ENCODE results near the gene NACC2. TPM values are rescaled to one million over a fixed set of nuclear protein-coding genes. Genes with fewer than 3 reads are reported as not detected.
"Not testable (repeated sequence)": the region's sequence is repeated elsewhere in the genome, so short reads cannot be mapped to it uniquely, and the experiment has no call there.

NACC2 gene
- polyA plus RNA-seq, 12 donors = 4.9 to 60.9 (median 9.1) TPM

- DNase-seq = no peak
Observed at GRCh38 chr9:136111910-136112309, 16.8 kb upstream of the NACC2 start.

GRCh38 chr9:136111190-136111589, 16.1 kb upstream of the NACC2 start:
- DNase-seq = no peak

DNA sequence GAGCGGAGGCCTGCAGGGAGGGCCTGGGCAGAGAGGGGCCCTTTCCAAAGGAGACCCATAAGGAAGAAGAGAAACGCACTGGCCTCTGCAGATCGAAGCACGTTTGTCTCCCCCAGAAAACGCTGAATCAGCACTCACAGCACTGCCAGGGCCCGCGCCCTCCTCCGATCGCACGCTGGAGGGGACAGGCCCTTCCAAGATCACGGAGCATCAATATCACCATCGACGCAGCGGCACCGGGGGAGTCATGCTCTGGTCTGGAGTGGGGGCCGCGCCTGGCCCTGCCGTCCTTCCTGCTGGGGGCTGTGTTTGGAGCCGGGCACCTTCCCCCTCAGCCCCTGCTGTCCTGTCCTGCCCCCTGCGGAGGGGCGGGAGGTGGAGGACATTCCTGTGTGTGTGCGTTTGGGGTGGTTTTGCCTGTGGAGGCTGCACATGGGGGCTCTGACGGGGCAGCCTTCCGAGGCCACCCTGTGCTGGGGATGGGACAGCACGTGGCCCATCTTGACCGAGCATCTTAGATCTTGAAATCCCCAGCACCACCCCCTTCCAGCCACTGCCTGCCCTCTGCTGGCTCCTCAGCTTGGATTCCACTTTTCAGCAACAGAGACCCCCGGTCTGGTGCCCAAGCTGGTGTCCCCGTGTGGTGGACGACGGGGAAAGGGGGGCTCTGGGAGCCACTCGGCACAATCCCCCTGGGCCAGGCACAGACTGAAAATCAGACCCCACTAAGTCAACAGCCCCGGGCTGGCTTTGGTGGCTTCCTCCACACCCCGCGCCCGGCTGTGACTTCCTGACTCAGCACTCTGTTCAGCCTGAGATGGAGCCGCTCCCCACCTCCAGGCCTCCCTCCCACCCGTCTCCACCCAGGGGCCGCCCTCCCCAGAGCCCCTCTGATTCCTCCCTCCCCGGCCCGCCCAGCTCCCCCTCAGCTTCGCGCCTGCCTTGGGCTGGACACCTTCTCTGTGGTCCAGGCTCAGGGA, 15.3 kb upstream of the NACC2 start:
- DNase-seq = no peak

- DNase-seq = peak; percentile 73
Observed at GRCh38 chr9:136109351-136110081, 14.4 kb upstream of the NACC2 start.

DNA sequence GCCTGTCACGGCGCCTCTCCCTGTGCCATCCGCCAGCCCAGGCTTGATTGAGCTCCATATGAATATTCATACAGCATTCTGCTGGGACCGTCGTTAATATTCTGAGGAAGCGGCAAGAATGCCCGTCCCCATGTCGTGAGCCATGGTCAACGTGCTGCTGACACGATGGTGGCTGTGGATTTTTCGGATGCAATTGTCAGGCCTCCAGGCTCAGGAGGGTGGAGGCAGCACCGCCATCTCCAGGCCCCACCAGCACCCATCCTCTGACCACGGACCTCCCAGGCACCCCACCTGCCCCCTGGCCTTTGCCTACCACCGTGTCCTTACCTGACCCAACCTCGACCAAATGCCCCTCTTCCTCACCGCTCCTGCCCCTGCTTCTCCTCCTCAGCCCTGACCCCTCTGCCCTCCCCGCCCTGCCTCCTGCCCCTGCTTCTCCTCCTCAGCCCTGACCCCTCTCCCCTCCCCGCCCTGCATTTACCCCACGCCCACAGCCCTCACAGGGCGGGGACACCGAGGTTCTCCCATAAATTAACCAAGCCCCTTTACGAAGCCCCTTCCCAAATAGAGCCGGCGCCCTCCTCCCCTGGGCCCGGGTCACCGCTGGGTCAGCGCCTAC, 13.7 kb upstream of the NACC2 start:
- no peak for DNase-seq

GRCh38 chr9:136107953-136108647, 13.0 kb upstream of the NACC2 start:
- DNase-seq = no peak

DNA sequence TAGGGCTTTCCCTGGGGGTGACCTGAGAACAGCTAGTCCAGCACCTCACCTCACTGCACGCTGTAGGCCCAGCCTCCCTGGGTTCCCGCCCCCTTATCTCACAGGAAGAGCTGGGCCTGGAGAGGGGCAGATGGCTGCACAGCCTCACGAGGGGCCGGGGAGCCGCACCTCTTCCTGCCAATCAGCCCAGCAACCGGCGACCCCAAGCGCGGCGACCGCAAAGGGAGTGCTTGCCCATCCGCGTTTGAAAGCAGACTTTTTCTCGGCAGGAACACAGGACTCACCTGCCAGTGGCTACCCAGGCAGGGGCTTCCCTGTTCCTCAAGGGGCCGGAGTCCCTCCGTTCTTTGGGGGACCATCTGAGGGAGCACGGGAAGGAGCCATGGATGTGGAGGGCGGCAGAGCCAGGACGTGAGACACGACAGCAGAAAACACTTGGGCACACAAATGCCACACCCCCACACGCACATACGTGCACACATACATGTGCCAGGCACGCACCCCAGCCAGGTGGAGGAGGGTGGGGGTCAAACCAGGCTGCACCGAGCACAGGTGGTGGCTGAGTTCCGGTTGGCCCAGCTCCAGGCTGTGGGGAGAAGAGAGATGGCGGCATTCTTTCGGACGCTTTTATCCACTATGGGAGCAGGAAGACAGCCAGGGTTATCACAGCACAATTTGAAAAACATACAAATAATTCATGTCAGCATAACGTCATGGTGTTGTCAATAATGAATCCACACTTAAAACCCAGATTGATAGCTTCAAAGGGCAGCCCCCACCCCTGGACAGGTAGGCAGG, 12.3 kb upstream of the NACC2 start:
- no peak for DNase-seq

DNA sequence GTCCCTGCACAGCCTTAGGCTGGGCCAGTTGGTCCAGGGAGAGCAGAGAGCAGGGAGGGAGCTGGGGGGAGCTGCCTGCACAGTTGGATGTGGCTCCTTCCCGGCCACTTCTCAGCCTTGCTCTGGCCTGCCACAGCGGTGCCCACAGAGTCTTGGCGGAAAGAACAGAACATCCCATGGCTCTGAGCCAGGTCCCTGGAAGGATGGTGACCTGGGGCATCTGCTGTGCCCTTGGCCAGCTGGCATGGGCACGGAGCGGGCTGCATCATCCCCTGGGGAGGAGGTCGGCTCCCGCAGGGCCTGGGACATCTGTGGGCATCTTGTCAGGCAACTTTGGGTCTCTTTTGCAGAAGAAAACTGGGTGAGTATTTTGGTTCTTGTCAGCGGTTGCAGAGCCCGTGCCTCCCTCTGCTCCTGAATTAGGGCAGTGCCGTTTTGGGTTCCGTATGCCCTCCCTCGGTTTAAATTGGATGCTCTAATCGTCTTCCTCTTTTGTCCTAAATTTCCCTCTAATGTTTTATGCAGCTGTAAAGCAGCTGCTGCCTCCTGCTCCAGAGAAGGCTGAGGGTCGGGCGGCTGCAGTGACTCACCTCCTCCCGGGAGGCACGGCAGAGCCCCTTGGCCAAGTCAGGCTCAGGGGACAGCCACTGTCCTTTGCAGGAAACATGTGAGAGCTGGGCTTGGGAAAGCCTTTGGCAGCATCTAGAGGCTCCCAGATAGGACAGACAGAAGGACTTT, 10.5 kb upstream of the NACC2 start:
- no peak for DNase-seq

- no peak for DNase-seq
Observed at GRCh38 chr9:136104916-136105315, 9.8 kb upstream of the NACC2 start.

- no peak for DNase-seq
Observed at GRCh38 chr9:136104488-136104800, 9.4 kb upstream of the NACC2 start.

- no peak for DNase-seq
Observed at GRCh38 chr9:136103651-136104487, 8.8 kb upstream of the NACC2 start.

- DNase-seq = not testable (repeated sequence)
Observed at GRCh38 chr9:136101615-136102074, 6.6 kb upstream of the NACC2 start.

DNA sequence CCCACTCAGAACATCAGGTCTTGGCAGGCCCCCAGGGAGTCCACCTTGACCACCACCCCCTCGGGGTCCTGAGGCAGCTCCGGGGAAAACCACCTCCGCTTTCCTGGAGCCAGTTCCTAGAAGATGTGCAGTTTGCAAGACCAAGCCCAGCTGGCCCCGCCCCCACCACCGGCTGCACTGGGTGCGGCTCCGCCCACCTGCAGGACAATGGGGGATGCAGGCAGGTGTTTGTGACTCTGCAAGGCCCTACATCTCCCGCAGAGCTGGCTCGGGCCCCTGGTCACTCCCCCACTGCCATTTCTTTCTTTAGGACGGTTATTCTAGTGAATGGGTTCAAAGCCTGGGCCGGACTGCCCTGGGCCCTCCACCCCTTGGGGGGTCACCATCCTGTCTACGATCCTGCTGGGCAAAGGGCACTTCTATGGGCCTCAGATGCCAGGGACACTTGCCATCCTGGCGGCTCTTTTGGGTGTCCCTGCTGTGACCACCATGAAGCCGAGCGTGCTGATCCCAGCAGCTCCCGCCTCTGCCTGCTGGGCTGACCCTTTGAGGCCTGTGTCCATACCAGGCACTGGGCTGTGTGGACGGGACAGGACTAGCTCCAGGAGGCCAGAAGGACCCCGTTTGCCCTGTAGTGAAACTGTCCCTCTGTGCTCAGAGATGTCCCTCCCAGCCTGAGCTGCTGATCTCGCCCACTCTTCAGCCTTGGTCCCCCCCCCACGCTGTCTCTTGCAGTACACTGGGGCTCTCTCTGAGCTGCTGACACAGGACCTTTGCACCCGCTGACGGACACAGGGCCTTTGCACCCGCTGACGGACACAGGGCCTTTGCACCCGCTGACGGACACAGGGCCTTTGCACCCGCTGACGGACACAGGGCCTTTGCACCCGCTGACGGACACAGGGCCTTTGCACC, 5.9 kb upstream of the NACC2 start:
- DNase-seq = no peak

DNA sequence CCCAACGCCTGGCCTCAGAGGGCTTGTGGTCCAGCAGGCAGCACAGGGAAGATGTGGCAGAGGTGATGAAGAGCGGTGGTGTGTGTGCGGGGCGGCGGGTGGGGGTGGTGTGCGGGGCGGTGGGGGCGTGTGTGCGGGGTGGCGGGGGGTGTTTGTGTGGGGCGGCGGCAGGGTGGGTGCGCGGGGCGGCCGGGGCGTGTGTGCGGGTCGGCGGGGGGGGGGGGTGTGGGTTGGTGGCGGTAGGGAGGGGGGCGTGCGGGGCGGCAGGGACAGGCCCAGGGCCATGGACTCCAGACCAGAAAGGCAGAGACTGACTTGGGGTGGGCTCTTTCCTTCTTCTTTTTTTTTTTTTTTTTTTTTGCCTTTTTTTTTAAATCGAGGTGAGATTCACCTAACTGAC, 4.5 kb upstream of the NACC2 start:
- no peak for DNase-seq

- DNase-seq = no peak
Observed at GRCh38 chr9:136098844-136099243, 3.8 kb upstream of the NACC2 start.

DNA sequence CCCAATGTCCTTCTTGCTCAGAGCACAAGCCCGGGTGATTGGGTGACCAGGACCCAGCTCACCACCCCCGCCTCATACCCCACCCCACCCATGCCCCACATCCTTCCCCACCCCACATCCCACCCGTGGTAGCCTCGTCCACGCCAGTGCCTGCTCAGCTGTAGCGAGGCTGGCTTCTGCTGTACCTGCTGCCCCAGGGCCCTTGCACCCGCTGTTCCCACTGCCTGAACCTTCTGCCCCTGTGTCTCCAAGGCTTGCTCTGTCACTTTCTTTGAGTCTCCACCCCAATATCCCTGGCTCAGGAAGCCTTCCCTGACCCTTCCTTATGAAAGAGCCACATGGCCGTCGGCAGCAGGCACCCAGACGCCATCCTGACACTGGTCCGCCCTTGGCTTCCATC, 3.1 kb upstream of the NACC2 start:
- DNase-seq = no peak

DNA sequence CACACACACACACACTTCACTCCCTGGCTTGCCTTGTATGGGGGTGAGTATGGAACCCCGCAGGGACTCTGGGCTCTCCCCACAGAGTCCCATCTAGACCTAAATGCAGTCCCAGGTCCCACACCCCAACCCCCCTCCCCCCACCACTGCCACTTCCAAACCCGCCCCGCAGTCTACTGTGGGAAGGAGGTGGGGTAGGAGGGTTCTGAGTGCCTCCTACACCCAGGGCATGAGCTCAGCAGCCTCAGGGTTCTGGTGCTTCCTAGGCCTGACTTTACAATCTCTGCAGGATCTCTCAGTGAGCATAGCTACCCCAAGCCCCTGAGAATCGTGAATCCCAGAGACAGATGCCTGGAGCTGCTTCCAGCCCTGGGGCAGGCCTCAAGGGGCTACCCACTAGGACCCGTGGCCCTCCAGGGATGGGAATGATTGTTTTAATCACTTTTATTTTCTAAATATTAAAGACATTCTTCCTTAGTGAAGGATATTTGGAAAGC, 1.5 kb upstream of the NACC2 start:
- DNase-seq = no peak
